GM19239 (cell line): ENCODE results near the gene MSH2.

Source experiments
- DNase-seq: peaks from one replicate; pipeline ENCODE4 v3.0.0; 2011; ENCODE audit warnings: low spot score; ENCODE audit not compliant: insufficient read length
- FAIRE-seq: peaks from 2 replicates; lab custom pipeline; 2011; peaks lifted over from hg19 to GRCh38; lab: Jason Lieb, UNC

The MSH2 gene

GRCh38 chr2:47525167-47525566, 122.2 kb downstream of the MSH2 start:
- DNase-seq, result no peak
- FAIRE-seq, result no peak

GRCh38 chr2:47528455-47528854, 125.5 kb downstream of the MSH2 start:
- DNase-seq, result no peak
- no peak for FAIRE-seq

GRCh38 chr2:47528874-47529273, 125.9 kb downstream of the MSH2 start:
- DNase-seq, result no peak
- FAIRE-seq, result no peak

DNA sequence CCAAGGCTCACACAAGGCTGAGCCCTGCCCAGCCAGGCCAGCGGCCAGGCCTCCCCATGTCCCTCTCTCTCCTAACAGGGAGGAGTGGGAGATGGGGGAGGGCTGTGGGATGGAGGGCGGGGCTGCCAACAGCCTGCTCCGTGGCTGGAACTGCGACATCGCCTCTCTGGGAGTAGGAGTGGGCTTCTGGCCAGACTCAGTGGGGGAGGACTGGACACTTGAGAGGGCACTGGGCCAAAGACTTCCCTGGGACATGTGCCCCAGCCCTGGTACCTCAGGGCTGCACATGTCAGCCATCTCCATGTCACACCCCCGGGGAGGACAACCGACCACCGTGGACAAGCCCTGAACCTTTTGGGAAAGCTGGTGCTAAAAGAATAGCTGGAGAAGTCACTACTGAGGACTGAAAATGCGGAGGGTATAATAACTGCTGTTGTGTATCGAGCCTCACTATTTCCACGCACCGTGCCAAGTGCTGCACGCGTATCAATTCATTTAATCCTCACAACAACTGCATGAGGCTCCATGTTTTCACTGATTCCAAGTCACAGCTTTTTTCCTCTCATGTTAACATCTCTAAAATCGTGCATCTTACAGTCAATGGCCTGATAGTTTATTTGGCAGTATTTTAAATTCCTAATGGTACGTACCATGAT, 127.3 kb downstream of the MSH2 start:
- FAIRE-seq, result no peak

DNA sequence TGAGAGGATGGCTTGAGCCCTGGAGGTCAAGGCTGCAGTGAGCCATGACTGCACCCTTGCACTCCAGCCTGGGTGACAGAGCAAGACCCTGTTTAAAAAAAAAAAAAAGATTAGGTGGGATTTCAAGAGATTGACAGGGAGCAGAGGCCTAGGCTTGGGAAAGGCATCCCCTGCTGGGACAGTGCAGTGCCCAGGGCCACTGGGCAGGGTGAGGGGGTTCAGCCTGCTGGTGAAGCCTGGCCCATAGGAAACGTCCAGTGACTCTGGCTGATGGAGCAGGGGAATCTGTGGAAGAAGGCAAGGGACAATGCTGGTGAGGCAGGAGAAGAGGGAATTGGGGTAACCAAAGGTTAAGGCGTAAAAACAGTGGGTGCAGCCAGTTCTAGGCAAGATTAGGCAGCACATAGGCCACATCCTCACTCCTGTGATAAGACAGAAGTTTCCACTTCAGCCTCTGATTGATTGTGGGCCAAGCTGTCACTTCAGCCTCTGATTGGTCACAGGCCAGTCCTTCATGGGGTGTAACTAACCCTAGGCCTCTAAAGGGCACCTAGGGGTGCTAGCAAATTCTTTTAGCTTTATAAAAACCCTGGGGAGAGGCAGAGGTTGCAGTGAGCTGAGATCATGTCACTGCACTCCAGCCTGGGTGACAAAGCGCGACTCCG, 128.6 kb downstream of the MSH2 start:
- no peak for DNase-seq
- no peak for FAIRE-seq

More for the DNA sequence above, 127.3 kb downstream of the MSH2 start:
- DNase-seq, result no peak
